ENCODE data around the gene CIP2A.

CIP2A gene

DNA sequence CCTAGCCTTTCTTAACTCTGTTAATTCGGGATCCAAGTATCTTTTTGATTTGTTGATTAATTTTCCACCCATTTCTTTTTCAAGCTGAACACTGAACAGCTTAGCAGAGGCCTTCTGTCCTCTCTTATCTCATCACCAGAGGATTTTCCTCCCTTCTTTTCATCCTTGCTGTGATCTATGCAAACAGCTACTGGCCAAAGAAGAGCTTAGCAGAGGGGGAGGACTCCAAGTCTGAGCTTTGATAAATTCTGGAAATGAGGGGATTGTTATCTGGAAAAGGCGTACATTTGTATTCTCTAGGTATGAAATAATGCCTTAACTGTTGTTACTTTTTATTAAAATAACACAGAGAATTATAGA is 13.7 kb upstream of the CIP2A start:
- H3K27ac ChIP-seq (ENCODE audit: low read depth, low read length, poor library complexity, severe bottlenecking), result no peak overlapping the region
- H3K9me3 ChIP-seq (ENCODE audit: low read length), result 0 out of 2 replicates have a peak, but pooled peaks cover 4% of the 10 kb centered on the region

DNA sequence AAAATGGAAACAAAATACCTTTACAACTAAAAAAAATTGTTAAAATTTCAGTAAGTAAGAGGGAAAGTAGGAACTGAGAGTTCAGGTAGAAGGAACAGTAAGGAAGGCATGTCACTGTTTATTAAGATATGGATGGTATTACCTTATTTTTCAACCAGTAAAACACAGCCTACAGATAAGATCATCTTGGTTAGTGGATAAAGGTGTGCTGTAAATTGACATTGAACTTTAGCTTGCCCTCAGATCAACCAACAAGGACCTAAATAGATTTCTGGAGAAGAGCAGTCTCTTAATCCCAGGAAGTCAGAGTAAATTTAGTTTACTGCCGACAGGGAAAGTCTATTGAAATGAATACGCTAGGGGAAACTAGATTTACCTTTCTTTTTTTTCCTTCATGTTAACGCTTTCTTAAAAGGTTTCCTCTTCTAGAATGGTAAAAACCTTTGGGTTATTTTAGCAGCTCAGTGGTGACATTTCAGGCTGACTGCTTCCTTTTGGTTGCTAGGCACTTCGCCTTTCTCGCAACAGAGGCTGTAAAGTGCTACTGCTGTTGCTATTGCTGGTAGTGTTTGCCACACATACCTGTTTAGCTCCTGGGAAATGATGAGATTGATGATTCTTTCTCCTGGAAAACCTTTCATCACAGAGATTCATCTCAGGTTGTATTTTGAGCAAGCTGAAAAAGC is 13.2 kb upstream of the CIP2A start:
- no peak overlapping the region for H2AFZ ChIP-seq (ENCODE audit: low read length)

More for the DNA sequence above, 13.7 kb upstream of the CIP2A start:
- Histone ChIP-seq H3K9me2 (ENCODE audit: low read depth, low read length) (no peaks in the 10 kb centered on the region), H3K27me3 (ENCODE audit: insufficient read depth, low read length) (no peaks in the 10 kb centered on the region), H3K4me1 (ENCODE audit: insufficient read depth, low read length, severe bottlenecking) (peaks cover 20% of the 10 kb centered on the region), H3K4me2 (ENCODE audit: low read length) (no peak overlapping the region), H3K79me2 (ENCODE audit: insufficient read depth, low read length) (no peaks in the 10 kb centered on the region), H3F3A (ENCODE audit: insufficient read depth, low read length) (no peaks in the 10 kb centered on the region), H4K20me1 (ENCODE audit: insufficient read depth, low read length) (no peaks in the 10 kb centered on the region), H3K36me3 (ENCODE audit: insufficient read depth, low read length) (peaks cover 17% of the 10 kb centered on the region), H3K9ac (ENCODE audit: low read length) (no peak overlapping the region), H2AFZ (ENCODE audit: low read length) (no peak overlapping the region), H3K4me3 (ENCODE audit: low read depth, low read length, poor library complexity, severe bottlenecking) (no peak overlapping the region)
- no peak for TF ChIP-seq EZH2 (IDR thresholded peaks at IDR 0.05; ENCODE audit: borderline replicate concordance, low read length)
- TF ChIP-seq, protein P1, sequence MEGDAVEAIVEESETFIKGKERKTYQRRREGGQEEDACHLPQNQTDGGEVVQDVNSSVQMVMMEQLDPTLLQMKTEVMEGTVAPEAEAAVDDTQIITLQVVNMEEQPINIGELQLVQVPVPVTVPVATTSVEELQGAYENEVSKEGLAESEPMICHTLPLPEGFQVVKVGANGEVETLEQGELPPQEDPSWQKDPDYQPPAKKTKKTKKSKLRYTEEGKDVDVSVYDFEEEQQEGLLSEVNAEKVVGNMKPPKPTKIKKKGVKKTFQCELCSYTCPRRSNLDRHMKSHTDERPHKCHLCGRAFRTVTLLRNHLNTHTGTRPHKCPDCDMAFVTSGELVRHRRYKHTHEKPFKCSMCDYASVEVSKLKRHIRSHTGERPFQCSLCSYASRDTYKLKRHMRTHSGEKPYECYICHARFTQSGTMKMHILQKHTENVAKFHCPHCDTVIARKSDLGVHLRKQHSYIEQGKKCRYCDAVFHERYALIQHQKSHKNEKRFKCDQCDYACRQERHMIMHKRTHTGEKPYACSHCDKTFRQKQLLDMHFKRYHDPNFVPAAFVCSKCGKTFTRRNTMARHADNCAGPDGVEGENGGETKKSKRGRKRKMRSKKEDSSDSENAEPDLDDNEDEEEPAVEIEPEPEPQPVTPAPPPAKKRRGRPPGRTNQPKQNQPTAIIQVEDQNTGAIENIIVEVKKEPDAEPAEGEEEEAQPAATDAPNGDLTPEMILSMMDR (IDR thresholded peaks at IDR 0.05; ENCODE audit: low read length), result no peak

DNA sequence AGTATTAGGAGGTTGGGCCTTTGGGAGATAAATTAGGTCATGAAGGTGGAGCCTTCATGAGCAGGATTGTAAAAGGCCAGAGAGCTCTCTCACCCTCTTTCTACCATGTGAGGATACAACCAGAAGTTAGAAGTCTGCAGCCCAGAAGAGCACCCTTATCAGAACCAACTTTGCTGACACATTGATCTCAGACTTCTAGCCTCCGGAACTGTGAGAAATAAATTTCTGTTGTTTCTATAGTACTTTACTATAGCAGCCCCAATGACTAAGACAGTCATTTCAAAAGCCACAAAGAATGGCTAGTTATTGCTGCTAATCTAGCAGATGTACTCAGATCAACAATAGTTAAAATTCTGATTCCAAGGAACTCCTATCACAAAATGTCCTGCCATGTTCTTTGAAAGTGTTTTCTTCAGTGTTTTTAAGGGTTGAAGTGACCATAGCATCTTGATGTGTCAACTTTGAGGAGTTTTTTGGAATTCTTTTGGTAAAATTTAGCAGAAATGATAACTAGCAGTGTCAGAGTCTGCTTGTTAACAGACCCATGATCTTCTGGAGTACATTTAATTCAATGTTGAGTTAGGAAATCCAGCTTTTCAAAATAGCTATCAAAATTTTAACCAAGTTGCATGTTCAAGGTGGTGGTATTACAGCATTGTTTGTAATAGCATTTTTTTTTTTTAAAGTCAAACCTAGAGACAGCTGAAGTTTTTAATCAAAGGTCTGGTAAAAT is 10.6 kb upstream of the CIP2A start:
- Histone ChIP-seq H3K36me3 (ENCODE audit: insufficient read depth, low read length) (peaks cover 17% of the 10 kb centered on the region), H3K4me1 (ENCODE audit: insufficient read depth, low read length, severe bottlenecking) (peaks cover 30% of the 10 kb centered on the region), H3K4me3 (ENCODE audit: low read depth, low read length, poor library complexity, severe bottlenecking) (no peak overlapping the region), H3K9me3 (ENCODE audit: low read length) (0 out of 2 replicates have a peak, but pooled peaks cover 4% of the 10 kb centered on the region), H3K79me2 (ENCODE audit: insufficient read depth, low read length) (no peaks in the 10 kb centered on the region), H2AFZ (ENCODE audit: low read length) (no peak overlapping the region), H4K20me1 (ENCODE audit: insufficient read depth, low read length) (no peaks in the 10 kb centered on the region), H3K27me3 (ENCODE audit: insufficient read depth, low read length) (no peaks in the 10 kb centered on the region), H3K9ac (ENCODE audit: low read length) (no peak overlapping the region), H3K9me2 (ENCODE audit: low read depth, low read length) (no peaks in the 10 kb centered on the region), H3F3A (ENCODE audit: insufficient read depth, low read length) (no peaks in the 10 kb centered on the region), H3K27ac (ENCODE audit: low read depth, low read length, poor library complexity, severe bottlenecking) (no peak overlapping the region), H3K4me2 (ENCODE audit: low read length) (no peak overlapping the region)
- TF ChIP-seq, protein P1 (IDR thresholded peaks at IDR 0.05; ENCODE audit: low read length), result no peak
- TF ChIP-seq EZH2 (IDR thresholded peaks at IDR 0.05; ENCODE audit: borderline replicate concordance, low read length), result no peak

More for the DNA sequence above, 13.2 kb upstream of the CIP2A start:
- Histone ChIP-seq H3K27me3 (ENCODE audit: insufficient read depth, low read length) (no peaks in the 10 kb centered on the region), H3K27ac (ENCODE audit: low read depth, low read length, poor library complexity, severe bottlenecking) (no peak overlapping the region), H3K9me3 (ENCODE audit: low read length) (0 out of 2 replicates have a peak, but pooled peaks cover 4% of the 10 kb centered on the region), H3K9ac (ENCODE audit: low read length) (no peak overlapping the region), H3K79me2 (ENCODE audit: insufficient read depth, low read length) (no peaks in the 10 kb centered on the region), H3K4me3 (ENCODE audit: low read depth, low read length, poor library complexity, severe bottlenecking) (no peak overlapping the region), H3K36me3 (ENCODE audit: insufficient read depth, low read length) (peaks cover 17% of the 10 kb centered on the region), H3F3A (ENCODE audit: insufficient read depth, low read length) (no peaks in the 10 kb centered on the region), H4K20me1 (ENCODE audit: insufficient read depth, low read length) (no peaks in the 10 kb centered on the region), H3K9me2 (ENCODE audit: low read depth, low read length) (no peaks in the 10 kb centered on the region), H3K4me2 (ENCODE audit: low read length) (no peak overlapping the region), H3K4me1 (ENCODE audit: insufficient read depth, low read length, severe bottlenecking) (peaks cover 20% of the 10 kb centered on the region)
- no peak for TF ChIP-seq EZH2 (IDR thresholded peaks at IDR 0.05; ENCODE audit: borderline replicate concordance, low read length)
- TF ChIP-seq, protein P1 (IDR thresholded peaks at IDR 0.05; ENCODE audit: low read length), result no peak
